ENCODE results near the gene EXD3.

The EXD3 gene

GRCh38 chr9:137300567-137301080 lies 122.3 kb downstream of the EXD3 start:
- no peaks in the 10 kb centered on the region for H3K79me2 ChIP-seq (ENCODE audit: low read length)
- H3K27me3 ChIP-seq (replicated peaks; ENCODE audit: insufficient read depth, low read length), result peaks cover 52% of the 10 kb centered on the region
- H4K20me1 ChIP-seq (ENCODE audit: insufficient read depth, low read length), result no peaks in the 10 kb centered on the region
- H3K4me1 ChIP-seq (ENCODE audit: low read length), result 0 out of 2 replicates have a peak, but pooled peaks cover 3% of the 10 kb centered on the region
- DNase-seq, result no peak
- H3K9ac ChIP-seq (ENCODE audit: low read length), result no peak overlapping the region
- no peak overlapping the region for H3K4me2 ChIP-seq (ENCODE audit: low read depth, low read length)
- H2AFZ ChIP-seq (ENCODE audit: low read length), result no peak overlapping the region
- TF ChIP-seq EZH2 (optimal IDR thresholded peaks at IDR 0.05; ENCODE audit: low read depth, low read length), result no peak
- TF ChIP-seq CTCF (IDR thresholded peaks at IDR 0.05; ENCODE audit: low read length), result no peak
- no peak for TF ChIP-seq EZH2phosphoT487 (IDR thresholded peaks at IDR 0.05; ENCODE audit: low read length)
- H3K4me3 ChIP-seq (ENCODE audit: low read length), result no peak overlapping the region
- no peaks in the 10 kb centered on the region for H3K36me3 ChIP-seq (replicated peaks; ENCODE audit: insufficient read depth, low read length)
- peaks cover 7% of the 10 kb centered on the region; the same call in 1 of the 2 replicates for H3F3A ChIP-seq (ENCODE audit: insufficient read depth, low read length)
- H3K9me2 ChIP-seq (replicated peaks; ENCODE audit: insufficient read depth, low read length), result no peaks in the 10 kb centered on the region
- H3K27ac ChIP-seq (ENCODE audit: low read length), result no peak overlapping the region
- no peaks in the 10 kb centered on the region for H3K9me3 ChIP-seq (replicated peaks; ENCODE audit: insufficient read depth, low read length)

- H3K9me3 ChIP-seq (replicated peaks; ENCODE audit: insufficient read depth, low read length), result no peaks in the 10 kb centered on the region
- H3K79me2 ChIP-seq (ENCODE audit: low read length), result no peaks in the 10 kb centered on the region
- 0 out of 2 replicates have a peak, but pooled peaks cover 3% of the 10 kb centered on the region for H3K4me1 ChIP-seq (ENCODE audit: low read length)
- H3F3A ChIP-seq (ENCODE audit: insufficient read depth, low read length), result peaks cover 7% of the 10 kb centered on the region; the same call in 1 of the 2 replicates
- no peaks in the 10 kb centered on the region for H3K9me2 ChIP-seq (replicated peaks; ENCODE audit: insufficient read depth, low read length)
- no peak for TF ChIP-seq EZH2 (optimal IDR thresholded peaks at IDR 0.05; ENCODE audit: low read depth, low read length)
- no peak for TF ChIP-seq EZH2phosphoT487 (IDR thresholded peaks at IDR 0.05; ENCODE audit: low read length)
- no peak overlapping the region for H3K9ac ChIP-seq (ENCODE audit: low read length)
- no peaks in the 10 kb centered on the region for H4K20me1 ChIP-seq (ENCODE audit: insufficient read depth, low read length)
- no peak overlapping the region for H3K4me2 ChIP-seq (ENCODE audit: low read depth, low read length)
- H2AFZ ChIP-seq (ENCODE audit: low read length), result no peak overlapping the region
- DNase-seq, result no peak
- no peak overlapping the region for H3K4me3 ChIP-seq (ENCODE audit: low read length)
- H3K36me3 ChIP-seq (replicated peaks; ENCODE audit: insufficient read depth, low read length), result no peaks in the 10 kb centered on the region
- no peak overlapping the region for H3K27ac ChIP-seq (ENCODE audit: low read length)
- H3K27me3 ChIP-seq (replicated peaks; ENCODE audit: insufficient read depth, low read length), result peaks cover 54% of the 10 kb centered on the region
These were observed 123.0 kb downstream of the EXD3 start for GRCh38 chr9:137299938-137300337.

GRCh38 chr9:137299203-137299565 lies 123.8 kb downstream of the EXD3 start:
- Histone ChIP-seq H3K36me3 (replicated peaks; ENCODE audit: insufficient read depth, low read length) (no peaks in the 10 kb centered on the region), H3K79me2 (ENCODE audit: low read length) (no peaks in the 10 kb centered on the region), H3K9ac (ENCODE audit: low read length) (no peak overlapping the region), H3K27me3 (replicated peaks; ENCODE audit: insufficient read depth, low read length) (peaks cover 61% of the 10 kb centered on the region), H2AFZ (ENCODE audit: low read length) (no peak overlapping the region), H3K4me3 (ENCODE audit: low read length) (no peak overlapping the region), H3F3A (ENCODE audit: insufficient read depth, low read length) (peaks cover 7% of the 10 kb centered on the region; the same call in 1 of the 2 replicates), H3K27ac (ENCODE audit: low read length) (no peak overlapping the region), H4K20me1 (ENCODE audit: insufficient read depth, low read length) (no peaks in the 10 kb centered on the region), H3K9me3 (replicated peaks; ENCODE audit: insufficient read depth, low read length) (no peaks in the 10 kb centered on the region), H3K9me2 (replicated peaks; ENCODE audit: insufficient read depth, low read length) (no peaks in the 10 kb centered on the region), H3K4me1 (ENCODE audit: low read length) (0 out of 2 replicates have a peak, but pooled peaks cover 3% of the 10 kb centered on the region), H3K4me2 (ENCODE audit: low read depth, low read length) (no peak overlapping the region)
- TF ChIP-seq EZH2phosphoT487 (IDR thresholded peaks at IDR 0.05; ENCODE audit: low read length) (no peak), EZH2 (optimal IDR thresholded peaks at IDR 0.05; ENCODE audit: low read depth, low read length) (no peak), CTCF (IDR thresholded peaks at IDR 0.05; ENCODE audit: low read length) (no peak)
- no peak for DNase-seq
